GM12891 (cell line): Measurements from ENCODE around the gene PRRG4.

Experiments
- POLR2A ChIP-seq: IDR thresholded peaks from 2 replicates; pipeline ENCODE4 v1.6.1; 2011; ENCODE audit warnings: low read depth, low read length, control low read depth
- POLR2AphosphoS5 ChIP-seq: IDR thresholded peaks from 2 replicates; pipeline ENCODE4 v1.6.1; 2011; ENCODE audit warnings: low read depth, low read length, control low read depth
- SPI1 ChIP-seq: IDR thresholded peaks from 2 replicates; pipeline ENCODE4 v1.6.1; 2011; ENCODE audit warnings: low read depth, low read length, control low read depth
- TAF1 ChIP-seq: IDR thresholded peaks from 2 replicates; pipeline ENCODE4 v1.6.1; 2011; ENCODE audit warnings: low read depth, low read length, control low read depth

DNA sequence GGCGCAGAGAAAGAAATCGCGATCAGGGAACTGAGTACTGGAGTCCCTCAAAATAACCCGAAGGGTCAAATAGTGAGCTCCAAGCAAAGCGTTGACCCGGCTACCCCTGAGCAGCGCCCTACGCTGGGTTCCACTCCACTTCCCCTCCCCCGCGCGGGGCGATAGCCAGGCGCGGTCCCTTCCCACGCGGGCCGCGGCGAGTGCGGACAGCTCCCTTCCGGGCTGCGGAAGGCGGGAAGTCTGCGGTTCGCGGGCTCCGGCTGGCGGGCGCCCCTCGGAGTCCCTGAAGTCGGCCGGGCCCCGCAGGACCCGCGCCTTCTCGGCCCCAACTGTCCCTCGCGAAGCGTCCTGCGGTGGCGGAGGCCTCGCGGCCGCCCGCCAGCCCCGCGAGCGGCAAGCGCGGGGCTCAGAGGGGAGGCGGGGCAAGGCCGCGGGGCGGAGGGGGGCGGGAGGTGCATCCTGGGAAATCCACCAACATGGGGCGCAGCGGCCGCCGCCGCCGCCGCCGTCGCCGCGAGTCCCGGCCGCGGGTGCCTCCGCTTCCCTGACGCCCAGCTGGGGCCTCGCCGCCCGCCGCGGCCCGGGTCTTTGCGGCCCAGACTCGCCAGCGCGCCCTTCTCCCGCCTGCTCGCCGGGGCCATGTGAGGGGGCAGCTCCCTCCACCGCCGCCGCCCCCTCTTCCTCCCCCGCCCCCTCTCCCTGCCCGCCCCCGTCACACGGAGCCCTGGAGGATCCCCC, 62.8 kb downstream of the PRRG4 start, which contains the start of gene QSER1:
- TF ChIP-seq POLR2A (peak; percentile 58; the same call in 1 of the 2 replicates), POLR2AphosphoS5 (0 out of 2 replicates have a peak, but pooled peaks have one; percentile 46), TAF1 (no peak), SPI1 (no peak)
